Medulla oblongata (tissue), 1 donor: ENCODE results near the gene TM4SF4.

ENCODE experiments used
- DNase-seq: peaks from one replicate; pipeline ENCODE4 v3.0.0-alpha.2; 2015; ENCODE audit errors: extremely low spot score

TM4SF4 gene

DNA sequence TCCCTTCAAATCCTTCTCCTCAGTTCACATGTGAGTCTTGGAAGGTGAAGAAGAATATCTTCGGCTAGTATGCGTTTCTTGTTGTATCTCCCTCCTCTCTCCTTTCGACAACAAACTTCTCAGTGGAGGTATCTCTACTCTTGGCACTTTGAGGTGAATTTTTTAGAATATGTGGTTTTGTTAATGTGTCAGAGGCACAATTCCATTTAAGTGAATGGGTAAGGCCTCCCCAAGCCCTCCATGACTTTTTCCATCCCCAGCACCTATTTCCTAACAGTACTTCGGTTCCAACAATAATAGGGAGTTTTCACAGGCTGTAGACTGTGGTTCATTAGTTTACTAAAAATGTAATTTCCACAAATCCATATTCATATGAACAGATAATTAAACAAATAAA is 74.2 kb downstream of the TM4SF4 start:
- DNase-seq = no peak

- no peak for DNase-seq
These were observed 77.0 kb downstream of the TM4SF4 start for GRCh38 chr3:149551500-149551899.

GRCh38 chr3:149552700-149553099 is 78.2 kb downstream of the TM4SF4 start:
- no peak for DNase-seq
